Memory B cell (primary cell): ENCODE results near the gene PDCD6IP.

Experiments
- ATAC-seq: fragments of 150-1000 bp; cut with Tn5 transposase; 2 replicates; pipeline ENCODE4 v1.10.0; 2021; ENCODE audit warnings: low read depth, mild to moderate bottlenecking, moderate library complexity
- DNase-seq, 2 donors: peaks; one replicate each; pipeline ENCODE4 v3.0.0; 2022; ENCODE audit warnings: low spot score in 2 of 2
- H3K27ac Mint-ChIP-seq: one replicate; pipeline ENCODE4 v1.8.0; 2022; ENCODE audit warnings: mild to moderate bottlenecking, moderate library complexity, mixed read lengths
- H3K27me3 Mint-ChIP-seq: one replicate; pipeline ENCODE4 v1.8.0; 2022; ENCODE audit warnings: mixed read lengths
- H3K36me3 Mint-ChIP-seq: one replicate; pipeline ENCODE4 v1.8.0; 2022; ENCODE audit warnings: mild to moderate bottlenecking, mixed read lengths
- H3K4me1 Mint-ChIP-seq: one replicate; pipeline ENCODE4 v1.8.0; 2022; ENCODE audit warnings: mixed read lengths
- H3K4me3 Mint-ChIP-seq: one replicate; pipeline ENCODE4 v1.8.0; 2022; ENCODE audit warnings: mild to moderate bottlenecking, moderate library complexity, mixed read lengths
- H3K9me3 Mint-ChIP-seq: one replicate; pipeline ENCODE4 v1.8.0; 2022; ENCODE audit warnings: mixed read lengths

PDCD6IP gene

GRCh38 chr3:33901862-33902563 is 103.6 kb downstream of the PDCD6IP start:
- no peaks in the 10 kb centered on the region for H3K36me3 Mint-ChIP-seq
- no peaks in the 10 kb centered on the region for H3K4me1 Mint-ChIP-seq
- no peak overlapping the region for H3K4me3 Mint-ChIP-seq
- no peak for ATAC-seq
- no peak overlapping the region for H3K27ac Mint-ChIP-seq
- no peaks in the 10 kb centered on the region for H3K9me3 Mint-ChIP-seq
- DNase-seq: no peak
- peaks cover 13% of the 10 kb centered on the region for H3K27me3 Mint-ChIP-seq

GRCh38 chr3:33904730-33905129 is 106.3 kb downstream of the PDCD6IP start:
- Mint-ChIP-seq H3K36me3 (no peaks in the 10 kb centered on the region), H3K4me3 (no peak overlapping the region), H3K27me3 (peaks cover 7% of the 10 kb centered on the region), H3K9me3 (no peaks in the 10 kb centered on the region), H3K4me1 (no peaks in the 10 kb centered on the region), H3K27ac (no peak overlapping the region)
- ATAC-seq: no peak
- DNase-seq: no peak

- Mint-ChIP-seq H3K9me3 (no peaks in the 10 kb centered on the region), H3K27me3 (peaks cover 9% of the 10 kb centered on the region), H3K4me3 (no peak overlapping the region), H3K27ac (no peak overlapping the region), H3K4me1 (no peaks in the 10 kb centered on the region), H3K36me3 (no peaks in the 10 kb centered on the region)
- ATAC-seq: no peak
- no peak for DNase-seq
These were observed 109.9 kb downstream of the PDCD6IP start for GRCh38 chr3:33908250-33908851.

- H3K36me3 Mint-ChIP-seq: no peaks in the 10 kb centered on the region
- H3K4me3 Mint-ChIP-seq: no peak overlapping the region
- no peaks in the 10 kb centered on the region for H3K9me3 Mint-ChIP-seq
- H3K27me3 Mint-ChIP-seq: peaks cover 9% of the 10 kb centered on the region
- no peaks in the 10 kb centered on the region for H3K4me1 Mint-ChIP-seq
- ATAC-seq (no peak), DNase-seq (no peak)
- H3K27ac Mint-ChIP-seq: no peak overlapping the region
These were observed 111.1 kb downstream of the PDCD6IP start for GRCh38 chr3:33909547-33909946.

GRCh38 chr3:33910031-33910430 is 111.6 kb downstream of the PDCD6IP start:
- no peaks in the 10 kb centered on the region for H3K9me3 Mint-ChIP-seq
- no peaks in the 10 kb centered on the region for H3K36me3 Mint-ChIP-seq
- H3K4me3 Mint-ChIP-seq: no peak overlapping the region
- no peak overlapping the region for H3K27ac Mint-ChIP-seq
- peaks cover 6% of the 10 kb centered on the region for H3K27me3 Mint-ChIP-seq
- no peak for ATAC-seq
- H3K4me1 Mint-ChIP-seq: no peaks in the 10 kb centered on the region
- DNase-seq: no peak

GRCh38 chr3:33911525-33912322 is 113.3 kb downstream of the PDCD6IP start:
- DNase-seq (no peak), ATAC-seq (no peak)
- Mint-ChIP-seq H3K27me3 (peaks cover 7% of the 10 kb centered on the region), H3K36me3 (no peaks in the 10 kb centered on the region), H3K4me1 (peaks cover 2% of the 10 kb centered on the region), H3K9me3 (no peaks in the 10 kb centered on the region), H3K4me3 (no peak overlapping the region), H3K27ac (no peak overlapping the region)

- H3K27me3 Mint-ChIP-seq: peaks cover 5% of the 10 kb centered on the region
- H3K27ac Mint-ChIP-seq: no peak overlapping the region
- no peaks in the 10 kb centered on the region for H3K9me3 Mint-ChIP-seq
- no peak overlapping the region for H3K4me3 Mint-ChIP-seq
- no peak for DNase-seq
- peaks cover 2% of the 10 kb centered on the region for H3K4me1 Mint-ChIP-seq
- H3K36me3 Mint-ChIP-seq: no peaks in the 10 kb centered on the region
- no peak for ATAC-seq
These were observed 115.8 kb downstream of the PDCD6IP start for GRCh38 chr3:33914212-33914611.

GRCh38 chr3:33914731-33915379 is 116.4 kb downstream of the PDCD6IP start:
- H3K9me3 Mint-ChIP-seq: no peaks in the 10 kb centered on the region
- peaks cover 2% of the 10 kb centered on the region for H3K4me1 Mint-ChIP-seq
- DNase-seq (no peak), ATAC-seq (no peak)
- H3K27me3 Mint-ChIP-seq: peaks cover 5% of the 10 kb centered on the region
- H3K4me3 Mint-ChIP-seq: no peak overlapping the region
- no peak overlapping the region for H3K27ac Mint-ChIP-seq
- no peaks in the 10 kb centered on the region for H3K36me3 Mint-ChIP-seq

- Mint-ChIP-seq H3K27me3 (peaks cover 5% of the 10 kb centered on the region), H3K4me3 (no peak overlapping the region), H3K27ac (no peak overlapping the region), H3K9me3 (no peaks in the 10 kb centered on the region), H3K4me1 (peaks cover 2% of the 10 kb centered on the region), H3K36me3 (no peaks in the 10 kb centered on the region)
- peak; percentile 32 for ATAC-seq
- no peak for DNase-seq
These were observed 117.5 kb downstream of the PDCD6IP start for GRCh38 chr3:33915796-33916546.

GRCh38 chr3:33918126-33918756 is 119.8 kb downstream of the PDCD6IP start:
- Mint-ChIP-seq H3K9me3 (no peaks in the 10 kb centered on the region), H3K27ac (no peak overlapping the region), H3K27me3 (peaks cover 3% of the 10 kb centered on the region), H3K36me3 (no peaks in the 10 kb centered on the region), H3K4me1 (peaks cover 2% of the 10 kb centered on the region), H3K4me3 (no peak overlapping the region)
- DNase-seq (no peak), ATAC-seq (no peak)
